NCI-H2227 (cell line): ENCODE results near the gene RAB20.
"Not testable (repeated sequence)": the region's sequence is repeated elsewhere in the genome, so short reads cannot be mapped to it uniquely, and the experiment has no call there.

Experiments used
- DNase-seq: peaks from one replicate; lab custom pipeline; 2025; ENCODE audit not compliant: unreplicated experiment; lab: John Stamatoyannopoulos, UW

The RAB20 gene

DNA sequence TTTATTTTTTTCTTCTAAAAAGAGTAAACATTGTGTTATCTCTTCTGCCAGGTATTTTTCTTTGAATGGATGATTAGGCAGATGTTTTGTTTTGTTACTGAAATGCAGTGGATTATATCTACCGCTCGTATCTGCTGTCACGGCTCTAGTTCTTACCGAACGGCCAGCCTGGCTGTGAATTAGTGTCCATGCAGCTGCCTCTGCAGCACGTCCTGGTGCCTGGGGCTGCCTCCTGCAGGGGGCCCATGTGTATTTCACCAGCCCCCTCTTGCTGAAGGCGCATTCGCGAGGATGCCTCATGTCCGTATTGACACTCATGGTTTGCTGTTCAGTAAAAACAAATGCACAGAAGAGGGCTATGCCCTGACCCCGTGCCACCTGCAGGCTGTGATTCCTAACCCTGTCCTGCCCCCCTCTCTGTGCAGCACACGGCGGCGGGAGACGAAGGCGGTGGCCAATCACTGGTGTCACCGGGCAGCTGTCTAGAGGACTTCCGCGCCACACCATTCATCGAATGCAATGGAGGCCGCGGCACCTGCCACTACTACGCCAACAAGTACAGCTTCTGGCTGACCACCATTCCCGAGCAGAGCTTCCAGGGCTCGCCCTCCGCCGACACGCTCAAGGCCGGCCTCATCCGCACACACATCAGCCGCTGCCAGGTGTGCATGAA, 49.9 kb downstream of the RAB20 start:
- DNase-seq, result no peak

GRCh38 chr13:110509971-110510786, 51.3 kb downstream of the RAB20 start:
- no peak for DNase-seq

DNA sequence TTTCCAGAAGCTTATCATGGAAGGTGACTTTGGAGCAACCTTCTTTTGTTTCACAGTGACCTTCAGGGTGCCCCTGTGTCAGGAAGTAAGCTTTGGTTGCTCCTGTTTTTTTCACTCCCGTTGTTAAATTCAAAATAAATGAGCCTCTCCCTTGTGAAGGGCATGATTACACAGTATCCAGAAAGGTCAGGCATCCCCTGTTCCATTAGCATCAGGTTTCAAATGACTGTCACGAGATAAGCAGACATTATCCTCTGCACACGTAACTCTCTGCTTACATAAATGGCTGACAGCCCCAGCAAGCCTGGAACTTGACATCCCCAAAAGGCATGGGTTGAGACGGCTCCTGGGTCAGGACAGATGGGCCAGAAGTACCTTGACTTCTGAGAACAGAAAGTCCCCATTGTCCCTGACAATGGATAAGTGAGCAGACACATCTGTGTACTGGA, 52.0 kb downstream of the RAB20 start:
- no peak for DNase-seq

GRCh38 chr13:110507678-110508381, 53.7 kb downstream of the RAB20 start:
- DNase-seq, result no peak

- no peak for DNase-seq
Measured at GRCh38 chr13:110506859-110507566, 54.5 kb downstream of the RAB20 start.

DNA sequence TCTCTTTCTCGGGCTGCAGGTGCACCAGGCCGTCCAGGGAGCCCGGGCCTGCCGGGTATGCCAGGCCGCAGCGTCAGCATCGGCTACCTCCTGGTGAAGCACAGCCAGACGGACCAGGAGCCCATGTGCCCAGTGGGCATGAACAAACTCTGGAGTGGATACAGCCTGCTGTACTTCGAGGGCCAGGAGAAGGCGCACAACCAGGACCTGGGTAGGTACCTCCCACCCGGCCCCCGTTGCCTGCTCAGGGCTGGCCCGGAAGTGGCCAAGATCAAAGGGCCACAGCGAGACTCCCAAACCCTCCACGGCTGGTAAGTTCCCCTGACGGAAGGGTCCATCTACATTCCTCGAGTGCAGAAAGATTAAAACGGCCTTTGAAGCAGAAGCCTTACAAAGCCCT, 55.1 kb downstream of the RAB20 start:
- DNase-seq, result no peak

DNA sequence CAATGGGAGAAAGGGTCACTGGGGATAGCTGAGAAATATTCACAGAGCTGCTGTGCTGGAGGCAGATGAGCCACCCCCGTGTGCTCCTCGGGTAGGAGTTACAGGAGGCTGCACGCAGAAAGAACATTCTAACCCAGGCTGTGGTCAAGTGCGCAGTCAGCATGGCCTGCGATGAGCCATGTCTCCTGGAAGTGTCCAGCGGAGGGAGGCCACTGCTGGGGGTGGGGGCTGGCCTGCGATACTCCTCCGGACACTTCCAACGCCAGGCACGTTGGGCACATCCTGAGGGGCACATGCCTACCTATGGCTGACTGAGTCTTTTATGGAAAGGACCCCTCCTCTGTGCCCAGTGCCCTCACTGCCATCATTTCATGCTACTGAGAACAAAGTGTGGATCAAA, 55.9 kb downstream of the RAB20 start:
- no peak for DNase-seq

- DNase-seq, result no peak
Measured at GRCh38 chr13:110503979-110504499, 57.5 kb downstream of the RAB20 start.

DNA sequence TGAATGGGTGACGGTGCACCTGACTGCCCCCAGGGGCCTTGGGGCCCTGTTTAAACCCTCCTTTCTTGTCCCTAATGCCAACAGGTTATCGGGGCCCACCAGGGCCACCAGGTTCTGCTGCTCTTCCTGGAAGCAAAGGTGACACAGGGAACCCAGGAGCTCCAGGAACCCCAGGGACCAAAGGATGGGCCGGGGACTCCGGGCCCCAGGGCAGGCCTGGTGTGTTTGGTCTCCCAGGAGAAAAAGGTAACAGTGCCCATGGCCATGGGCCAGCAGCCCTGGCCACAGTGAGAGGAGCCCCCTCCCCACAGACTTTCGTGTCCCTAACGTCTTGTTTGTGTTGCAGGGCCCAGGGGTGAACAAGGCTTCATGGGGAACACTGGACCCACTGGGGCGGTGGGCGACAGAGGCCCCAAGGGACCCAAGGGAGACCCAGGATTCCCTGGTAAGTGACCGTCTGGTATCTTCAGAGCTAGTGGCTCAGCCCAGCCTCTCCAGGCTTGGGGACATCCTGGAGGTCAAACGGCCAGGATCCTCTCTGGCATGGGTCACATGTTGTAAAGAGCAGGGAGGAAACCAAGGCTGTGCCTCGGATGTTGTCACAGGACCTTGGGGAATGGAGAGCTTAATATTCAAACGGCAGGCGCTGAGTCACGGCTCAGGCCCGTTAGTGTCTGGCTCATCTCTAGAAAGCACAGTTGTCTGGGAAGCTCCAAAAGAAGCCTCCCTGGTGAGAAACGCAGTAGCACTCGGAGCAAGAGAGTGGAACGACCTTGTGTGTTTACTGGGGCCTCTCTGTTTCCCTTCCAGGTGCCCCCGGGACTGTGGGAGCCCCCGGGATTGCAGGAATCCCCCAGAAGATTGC, 58.3 kb downstream of the RAB20 start:
- no peak for DNase-seq

DNA sequence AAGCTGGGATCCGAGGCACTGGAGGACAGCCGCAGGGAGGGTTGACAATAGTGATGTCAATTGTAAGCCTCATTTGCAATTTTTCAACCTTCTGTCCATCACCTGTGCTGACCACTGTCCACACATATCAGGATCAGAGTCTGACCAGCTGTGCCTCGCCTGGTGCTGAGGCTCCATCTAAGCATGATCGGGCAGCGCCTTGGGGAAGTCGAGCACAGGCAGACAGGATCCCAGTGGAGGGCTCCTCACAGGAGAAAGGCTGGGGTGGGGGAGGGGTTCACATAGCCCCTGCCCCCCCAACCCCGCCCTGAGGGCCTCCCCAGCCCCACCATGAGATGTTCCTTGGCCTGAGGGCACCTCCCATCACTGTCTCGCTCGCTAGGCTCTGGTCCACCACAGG, 60.3 kb downstream of the RAB20 start:
- no peak for DNase-seq

- DNase-seq, result no peak
Measured at GRCh38 chr13:110500341-110500740, 61.2 kb downstream of the RAB20 start.

DNA sequence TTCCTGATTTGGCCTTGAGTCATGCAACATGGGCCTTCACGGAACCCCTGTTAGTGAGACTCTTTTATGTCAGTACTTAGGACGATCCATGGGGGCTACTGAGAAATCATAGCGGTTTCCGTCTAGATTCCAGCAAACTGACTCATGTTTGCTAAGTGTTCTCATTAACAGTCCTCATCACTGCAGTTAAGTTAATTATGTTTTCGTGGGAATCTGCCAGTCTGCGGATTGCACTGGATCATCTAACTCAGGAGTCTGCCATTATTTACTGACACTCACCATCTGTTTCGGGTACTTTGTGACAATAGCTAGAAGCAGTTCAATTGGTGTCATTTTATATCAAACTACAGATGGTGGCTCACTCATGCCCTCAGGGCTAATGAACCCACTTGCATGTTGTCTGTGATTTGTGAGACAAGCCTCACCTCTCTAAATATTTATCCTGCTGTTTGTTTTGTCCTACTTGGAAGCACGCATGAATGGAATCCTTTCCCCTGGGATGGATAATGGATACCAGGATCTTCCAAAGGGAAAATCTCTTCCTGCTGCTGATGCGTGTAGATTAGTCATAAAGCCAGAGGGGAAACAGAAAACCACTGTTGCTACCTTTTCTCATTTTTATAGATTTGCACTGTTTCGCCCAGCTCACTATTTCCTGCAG, 61.8 kb downstream of the RAB20 start:
- DNase-seq, result no peak

- no peak for DNase-seq
Measured at GRCh38 chr13:110498765-110499164, 62.8 kb downstream of the RAB20 start.

GRCh38 chr13:110498327-110498726, 63.2 kb downstream of the RAB20 start:
- DNase-seq, result no peak

GRCh38 chr13:110497896-110498295, 63.6 kb downstream of the RAB20 start:
- DNase-seq, result not testable (repeated sequence)

- DNase-seq, result no peak
Measured at GRCh38 chr13:110497003-110497402, 64.5 kb downstream of the RAB20 start.

- no peak for DNase-seq
Measured at GRCh38 chr13:110496281-110496680, 65.2 kb downstream of the RAB20 start.

- no peak for DNase-seq
Measured at GRCh38 chr13:110495881-110496280, 65.6 kb downstream of the RAB20 start.

GRCh38 chr13:110495376-110495775, 66.1 kb downstream of the RAB20 start:
- no peak for DNase-seq

DNA sequence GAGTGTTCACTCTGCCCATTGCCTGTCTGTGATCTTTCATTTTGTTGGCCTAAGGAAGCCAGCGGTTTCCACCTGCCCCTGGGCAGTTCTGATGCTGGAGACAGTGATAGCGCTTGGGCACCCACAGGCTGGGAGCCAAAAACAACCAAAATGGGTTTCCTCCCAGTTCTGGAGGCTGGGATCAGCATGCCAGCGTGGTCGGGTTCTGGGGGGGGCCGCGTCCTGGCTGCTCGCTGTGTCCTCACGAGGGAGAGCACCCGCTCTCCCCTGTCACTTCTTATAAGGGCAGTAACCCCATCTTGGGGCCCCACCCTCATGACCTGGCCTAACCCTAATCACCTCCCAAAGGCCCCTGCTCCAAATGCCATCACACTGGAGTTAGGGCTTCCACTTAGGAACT, 67.9 kb downstream of the RAB20 start:
- no peak for DNase-seq
